Liver (tissue), 9 donors: ENCODE data around the gene PREB. TPM values are rescaled to one million over a fixed set of nuclear protein-coding genes. Genes with fewer than 3 reads are reported as not detected.

Experiments used
- DNase-seq: peaks from one replicate; pipeline ENCODE4 v3.0.0-alpha.2; 2017; ENCODE audit warnings: low spot score
- H3K27ac ChIP-seq, 2 donors: one replicate each; pipeline ENCODE4 v1.7.0; 2013; ENCODE audit warnings: inconsistent platforms in 2 of 2, low read length in 2 of 2, control low read depth in 1 of 2, low read depth in 1 of 2, mild to moderate bottlenecking in 1 of 2
- H3K27me3 ChIP-seq, 4 donors: one replicate each; pipeline versions ENCODE4 v1.6.1 to v1.7.0; 2013; ENCODE audit warnings: low read length in 3 of 4, inconsistent platforms in 1 of 4, mild to moderate bottlenecking in 1 of 4, moderate library complexity in 1 of 4; ENCODE audit not compliant: control insufficient read depth in 4 of 4, insufficient read depth in 4 of 4
- H3K36me3 ChIP-seq, 4 donors: one replicate each; pipeline versions ENCODE4 v1.6.1 to v1.7.0; 2013; ENCODE audit warnings: low read length in 3 of 4, mild to moderate bottlenecking in 3 of 4, low read depth in 1 of 4, moderate library complexity in 1 of 4; ENCODE audit not compliant: control insufficient read depth in 4 of 4, insufficient read depth in 3 of 4
- H3K4me1 ChIP-seq, 4 donors: one replicate each; pipeline versions ENCODE4 v1.6.1 to v1.7.0; 2013; ENCODE audit warnings: low read length in 3 of 4, mild to moderate bottlenecking in 3 of 4, moderate library complexity in 1 of 4; ENCODE audit not compliant: control insufficient read depth in 4 of 4, insufficient read depth in 4 of 4
- H3K4me3 ChIP-seq, 3 donors: one replicate each; pipeline versions ENCODE4 v1.6.1 to v1.7.0; 2013; ENCODE audit warnings: low read length in 3 of 3, control low read depth in 1 of 3, low read depth in 1 of 3, mild to moderate bottlenecking in 1 of 3
- H3K9ac ChIP-seq, 2 donors: one replicate each; pipeline ENCODE4 v1.7.0; 2013; ENCODE audit warnings: low read length in 2 of 2, mild to moderate bottlenecking in 2 of 2, moderate library complexity in 2 of 2, control low read depth in 1 of 2, low read depth in 1 of 2
- H3K9me3 ChIP-seq, 4 donors: one replicate each; pipeline versions ENCODE4 v1.6.1 to v1.7.0; 2013; ENCODE audit warnings: low read length in 3 of 4; ENCODE audit not compliant: control insufficient read depth in 4 of 4
- ATF3 ChIP-seq: IDR thresholded peaks from 2 replicates; pipeline ENCODE4 v1.6.1; 2016; ENCODE audit warnings: antibody characterized with exemption
- EGR1 ChIP-seq, 2 donors: IDR thresholded peaks; 2 replicates each; pipeline ENCODE4 v1.6.1; 2016 to 2018; ENCODE audit warnings: antibody characterized with exemption in 2 of 2, low read depth in 2 of 2
- FOXA1 ChIP-seq: IDR thresholded peaks from 2 replicates; pipeline ENCODE4 v1.6.1; 2016; ENCODE audit warnings: antibody characterized with exemption
- FOXA2 ChIP-seq: IDR thresholded peaks from 2 replicates; pipeline ENCODE4 v1.6.1; 2016; ENCODE audit warnings: antibody characterized with exemption
- GABPA ChIP-seq, 2 donors: IDR thresholded peaks in 1 of 2; conservative IDR thresholded peaks in 1 of 2; 2 replicates each; pipeline ENCODE4 v1.6.1; 2016; ENCODE audit warnings: antibody characterized with exemption in 2 of 2, mild to moderate bottlenecking in 1 of 2, moderate library complexity in 1 of 2
- HNF4A ChIP-seq, 2 donors: conservative IDR thresholded peaks; 2 replicates each; pipeline ENCODE4 v1.6.1; 2016; ENCODE audit warnings: antibody characterized with exemption in 2 of 2, mild to moderate bottlenecking in 2 of 2
- HNF4G ChIP-seq: IDR thresholded peaks from 2 replicates; pipeline ENCODE4 v1.6.1; 2016; ENCODE audit warnings: antibody characterized with exemption
- JUND ChIP-seq, 2 donors: IDR thresholded peaks; 2 replicates each; pipeline ENCODE4 v1.6.1; 2016; ENCODE audit warnings: antibody characterized with exemption in 2 of 2
- MAX ChIP-seq: IDR thresholded peaks from 2 replicates; pipeline ENCODE4 v1.6.1; 2016; ENCODE audit warnings: antibody characterized with exemption
- NR2F2 ChIP-seq: IDR thresholded peaks from 2 replicates; pipeline ENCODE4 v1.6.1; 2016; ENCODE audit warnings: antibody characterized with exemption
- RAD21 ChIP-seq, 2 donors: IDR thresholded peaks; 2 replicates each; pipeline ENCODE4 v1.6.1; 2016; ENCODE audit warnings: antibody characterized with exemption in 2 of 2, mild to moderate bottlenecking in 2 of 2
- RXRA ChIP-seq, 2 donors: IDR thresholded peaks; 2 replicates each; pipeline ENCODE4 v1.6.1; 2017 to 2018; ENCODE audit warnings: antibody characterized with exemption in 2 of 2, mild to moderate bottlenecking in 1 of 2
- SP1 ChIP-seq: IDR thresholded peaks from 2 replicates; pipeline ENCODE4 v1.6.1; 2018; ENCODE audit warnings: antibody characterized with exemption, mild to moderate bottlenecking
- TAF1 ChIP-seq: conservative IDR thresholded peaks from 2 replicates; pipeline ENCODE4 v1.6.1; 2016; ENCODE audit warnings: antibody characterized with exemption, mild to moderate bottlenecking
- YY1 ChIP-seq: IDR thresholded peaks from 2 replicates; pipeline ENCODE4 v1.6.1; 2016; ENCODE audit warnings: antibody characterized with exemption, mild to moderate bottlenecking
- WGBS: extraction: QIAGEN DNeasy Blood & Tissue Kit; methylation state at CpG from one replicate; pipeline ENCODE4 v1.1.7; 2013; 5-methylcytosine and 5-hydroxymethylcytosine counted together
- polyA plus RNA-seq, 2 donors: library from polyadenylated mRNA; stranded (reverse) in 1 of 2; unstranded in 1 of 2; fragments of 200-250 nt in 1 of 2; fragments of >200 nt in 1 of 2; fragmentation: Nextera tagmentation in 1 of 2; extraction: Ambion mirVana in 1 of 2; gene quantifications; one replicate each; pipeline versions ENCODE4 v1.2.1 to v1.2.3, GENCODE V29; 2013 to 2015
- total RNA-seq, 2 donors: library from RNA; depleted of rRNA; stranded (reverse); fragments of >200 nt; gene quantifications; one replicate each; pipeline ENCODE4 v1.2.3, GENCODE V29; 2014
- TF ChIP-seq, protein P1 (sequence below): fragments of 150-350 bp; IDR thresholded peaks from 2 replicates; pipeline ENCODE4 v1.5.1; 2017; ENCODE audit warnings: improper control_type of control experiment, low read depth, low read length; ENCODE audit not compliant: missing input control
- TF ChIP-seq, protein P2 (sequence below): IDR thresholded peaks from 2 replicates; pipeline ENCODE4 v1.6.1; 2016; ENCODE audit warnings: antibody characterized with exemption, mild to moderate bottlenecking
- TF ChIP-seq, protein P3 (sequence below): IDR thresholded peaks from 2 replicates; pipeline ENCODE4 v1.6.1; 2016; ENCODE audit warnings: antibody characterized with exemption
- donor health status: healthy.
- donor health status: healthy.
- donor health status: healthy.
- donor health status: healthy.
- donor health status: healthy.

PREB gene
- total and polyA plus RNA-seq, 4 donors, result 21.5 to 98.4 (median 60.9) TPM

GRCh38 chr2:27164960-27165763 is 30.7 kb upstream of the PREB start:
- DNase-seq, result no peak
- Histone ChIP-seq H3K4me3 (no peak overlapping the region), H3K9ac (no peak overlapping the region), H3K27ac (no peak overlapping the region), H3K27me3 (no peaks in the 10 kb centered on the region), H3K4me1 (peaks cover 0 to 6% (median under 1%) of the 10 kb centered on the region in 4 donors), H3K36me3 (no peaks in the 10 kb centered on the region), H3K9me3 (no peaks in the 10 kb centered on the region)
- TF ChIP-seq HNF4G (no peak), EGR1 (IDR thresholded peaks at IDR 0.05; ENCODE audit: low read depth in 2 of 2) (no peak), HNF4A (conservative IDR thresholded peaks at IDR 0.05) (no peak), MAX (no peak), ATF3 (no peak), NR2F2 (no peak), RXRA (IDR thresholded peaks at IDR 0.05) (no peak), YY1 (no peak), TAF1 (no peak), SP1 (no peak), JUND (IDR thresholded peaks at IDR 0.05) (no peak), RAD21 (IDR thresholded peaks at IDR 0.05) (no peak), GABPA (IDR thresholded peaks at IDR 0.05 in 1 of 2, conservative IDR thresholded peaks at IDR 0.05 in 1 of 2) (no peak), FOXA2 (no peak), FOXA1 (no peak)
- TF ChIP-seq, protein P1, sequence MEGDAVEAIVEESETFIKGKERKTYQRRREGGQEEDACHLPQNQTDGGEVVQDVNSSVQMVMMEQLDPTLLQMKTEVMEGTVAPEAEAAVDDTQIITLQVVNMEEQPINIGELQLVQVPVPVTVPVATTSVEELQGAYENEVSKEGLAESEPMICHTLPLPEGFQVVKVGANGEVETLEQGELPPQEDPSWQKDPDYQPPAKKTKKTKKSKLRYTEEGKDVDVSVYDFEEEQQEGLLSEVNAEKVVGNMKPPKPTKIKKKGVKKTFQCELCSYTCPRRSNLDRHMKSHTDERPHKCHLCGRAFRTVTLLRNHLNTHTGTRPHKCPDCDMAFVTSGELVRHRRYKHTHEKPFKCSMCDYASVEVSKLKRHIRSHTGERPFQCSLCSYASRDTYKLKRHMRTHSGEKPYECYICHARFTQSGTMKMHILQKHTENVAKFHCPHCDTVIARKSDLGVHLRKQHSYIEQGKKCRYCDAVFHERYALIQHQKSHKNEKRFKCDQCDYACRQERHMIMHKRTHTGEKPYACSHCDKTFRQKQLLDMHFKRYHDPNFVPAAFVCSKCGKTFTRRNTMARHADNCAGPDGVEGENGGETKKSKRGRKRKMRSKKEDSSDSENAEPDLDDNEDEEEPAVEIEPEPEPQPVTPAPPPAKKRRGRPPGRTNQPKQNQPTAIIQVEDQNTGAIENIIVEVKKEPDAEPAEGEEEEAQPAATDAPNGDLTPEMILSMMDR, result no peak
- TF ChIP-seq, protein P2, sequence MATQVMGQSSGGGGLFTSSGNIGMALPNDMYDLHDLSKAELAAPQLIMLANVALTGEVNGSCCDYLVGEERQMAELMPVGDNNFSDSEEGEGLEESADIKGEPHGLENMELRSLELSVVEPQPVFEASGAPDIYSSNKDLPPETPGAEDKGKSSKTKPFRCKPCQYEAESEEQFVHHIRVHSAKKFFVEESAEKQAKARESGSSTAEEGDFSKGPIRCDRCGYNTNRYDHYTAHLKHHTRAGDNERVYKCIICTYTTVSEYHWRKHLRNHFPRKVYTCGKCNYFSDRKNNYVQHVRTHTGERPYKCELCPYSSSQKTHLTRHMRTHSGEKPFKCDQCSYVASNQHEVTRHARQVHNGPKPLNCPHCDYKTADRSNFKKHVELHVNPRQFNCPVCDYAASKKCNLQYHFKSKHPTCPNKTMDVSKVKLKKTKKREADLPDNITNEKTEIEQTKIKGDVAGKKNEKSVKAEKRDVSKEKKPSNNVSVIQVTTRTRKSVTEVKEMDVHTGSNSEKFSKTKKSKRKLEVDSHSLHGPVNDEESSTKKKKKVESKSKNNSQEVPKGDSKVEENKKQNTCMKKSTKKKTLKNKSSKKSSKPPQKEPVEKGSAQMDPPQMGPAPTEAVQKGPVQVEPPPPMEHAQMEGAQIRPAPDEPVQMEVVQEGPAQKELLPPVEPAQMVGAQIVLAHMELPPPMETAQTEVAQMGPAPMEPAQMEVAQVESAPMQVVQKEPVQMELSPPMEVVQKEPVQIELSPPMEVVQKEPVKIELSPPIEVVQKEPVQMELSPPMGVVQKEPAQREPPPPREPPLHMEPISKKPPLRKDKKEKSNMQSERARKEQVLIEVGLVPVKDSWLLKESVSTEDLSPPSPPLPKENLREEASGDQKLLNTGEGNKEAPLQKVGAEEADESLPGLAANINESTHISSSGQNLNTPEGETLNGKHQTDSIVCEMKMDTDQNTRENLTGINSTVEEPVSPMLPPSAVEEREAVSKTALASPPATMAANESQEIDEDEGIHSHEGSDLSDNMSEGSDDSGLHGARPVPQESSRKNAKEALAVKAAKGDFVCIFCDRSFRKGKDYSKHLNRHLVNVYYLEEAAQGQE, result no peak
- TF ChIP-seq, protein P3, sequence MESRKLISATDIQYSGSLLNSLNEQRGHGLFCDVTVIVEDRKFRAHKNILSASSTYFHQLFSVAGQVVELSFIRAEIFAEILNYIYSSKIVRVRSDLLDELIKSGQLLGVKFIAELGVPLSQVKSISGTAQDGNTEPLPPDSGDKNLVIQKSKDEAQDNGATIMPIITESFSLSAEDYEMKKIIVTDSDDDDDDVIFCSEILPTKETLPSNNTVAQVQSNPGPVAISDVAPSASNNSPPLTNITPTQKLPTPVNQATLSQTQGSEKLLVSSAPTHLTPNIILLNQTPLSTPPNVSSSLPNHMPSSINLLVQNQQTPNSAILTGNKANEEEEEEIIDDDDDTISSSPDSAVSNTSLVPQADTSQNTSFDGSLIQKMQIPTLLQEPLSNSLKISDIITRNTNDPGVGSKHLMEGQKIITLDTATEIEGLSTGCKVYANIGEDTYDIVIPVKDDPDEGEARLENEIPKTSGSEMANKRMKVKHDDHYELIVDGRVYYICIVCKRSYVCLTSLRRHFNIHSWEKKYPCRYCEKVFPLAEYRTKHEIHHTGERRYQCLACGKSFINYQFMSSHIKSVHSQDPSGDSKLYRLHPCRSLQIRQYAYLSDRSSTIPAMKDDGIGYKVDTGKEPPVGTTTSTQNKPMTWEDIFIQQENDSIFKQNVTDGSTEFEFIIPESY, result no peak
- 94% methylated on average over 8 of the region's 8 CpGs for WGBS
